PC-9 (cell line): ENCODE data around the gene LCE6A. TPM values are rescaled to one million over a fixed set of nuclear protein-coding genes. Genes with fewer than 3 reads are reported as not detected.

Experiments used
- BruUV-seq: library from RNA; stranded (reverse); fragments of 400-500 nt; replicated peaks from 2 replicates; lab custom pipeline; 2021; lab: Mats Ljungman, UMichigan
- CTCF ChIA-PET: fragments of 300-600 bp; sonication (Branson Sonifier 250); formaldehyde crosslinking; loops from one replicate; lab custom pipeline; 2022; ENCODE audit warnings: antibody characterized with exemption; lab: Charles Lee
- POLR2A ChIA-PET: fragments of 300-600 bp; sonication (Branson Sonifier 250); formaldehyde crosslinking; loops from one replicate; lab custom pipeline; 2022; ENCODE audit warnings: antibody characterized with exemption; ENCODE audit not compliant: unreplicated experiment; lab: Charles Lee
- DNase-seq, 2 experiments: peaks; one replicate each; pipeline versions ENCODE4 v3.0.0 to v3.0.0-alpha.2; 2015 to 2022; ENCODE audit warnings: mixed read lengths in 1 of 2
- H2AFZ ChIP-seq: fragments of 200-600 bp; sonication (generic); 2 replicates; pipeline ENCODE4 v1.8.1; 2017; ENCODE audit warnings: antibody characterized with exemption
- H3F3A ChIP-seq: fragments of 200-600 bp; sonication (generic); 2 replicates; pipeline ENCODE4 v1.8.1; 2017; ENCODE audit warnings: antibody characterized with exemption, mild to moderate bottlenecking, low read depth; ENCODE audit not compliant: insufficient read depth
- H3K27ac ChIP-seq: fragments of 200-600 bp; sonication (generic); 2 replicates; pipeline ENCODE4 v1.6.1; 2016; ENCODE audit warnings: mixed run types
- H3K27me3 ChIP-seq: fragments of 200-600 bp; sonication (generic); 2 replicates; pipeline ENCODE4 v1.6.1; 2016; ENCODE audit warnings: low read depth, mixed run types; ENCODE audit not compliant: insufficient read depth
- H3K36me3 ChIP-seq: fragments of 200-600 bp; sonication (generic); 2 replicates; pipeline ENCODE4 v1.6.1; 2016; ENCODE audit warnings: low read depth, mixed run types
- H3K4me1 ChIP-seq: fragments of 200-600 bp; sonication (generic); replicated peaks from 2 replicates; pipeline ENCODE4 v1.6.1; 2016; ENCODE audit warnings: mixed run types; ENCODE audit not compliant: insufficient read depth
- H3K4me2 ChIP-seq: fragments of 200-600 bp; sonication (generic); 2 replicates; pipeline ENCODE4 v1.6.1; 2017; ENCODE audit warnings: mixed run types
- H3K4me3 ChIP-seq: fragments of 200-600 bp; sonication (generic); 2 replicates; pipeline ENCODE4 v1.6.1; 2016; ENCODE audit warnings: mixed run types
- H3K79me2 ChIP-seq: fragments of 200-600 bp; sonication (generic); 2 replicates; pipeline ENCODE4 v1.6.1; 2017; ENCODE audit warnings: low read depth, mixed run types
- H3K9me2 ChIP-seq: fragments of 200-600 bp; sonication (generic); 2 replicates; pipeline ENCODE4 v1.8.1; 2017; ENCODE audit warnings: mild to moderate bottlenecking; ENCODE audit not compliant: insufficient read depth
- H3K9me3 ChIP-seq: fragments of 200-600 bp; sonication (generic); 2 replicates; pipeline ENCODE4 v1.8.1; 2016; ENCODE audit warnings: low read depth; ENCODE audit not compliant: insufficient read depth
- H4K20me1 ChIP-seq: fragments of 200-600 bp; sonication (generic); 2 replicates; pipeline ENCODE4 v1.8.1; 2017; ENCODE audit not compliant: insufficient read depth
- CTCF ChIP-seq: fragments of 200-600 bp; sonication (generic); conservative IDR thresholded peaks from 2 replicates; pipeline ENCODE4 v1.6.1; 2017; ENCODE audit warnings: mixed run types, antibody characterized with exemption, mild to moderate bottlenecking, moderate library complexity
- EZH2 ChIP-seq: fragments of 200-600 bp; sonication (generic); IDR thresholded peaks from 2 replicates; pipeline ENCODE4 v1.8.0; 2017; ENCODE audit warnings: antibody characterized with exemption, low read depth
- intact Hi-C: fragments of 100-400 bp; cut with micrococcal nuclease; formaldehyde crosslinking; loops from one replicate; pipeline ENCODE4 v1.10.0; 2022; ENCODE audit not compliant: unreplicated experiment
- total RNA-seq: library from RNA; stranded (reverse); gene quantifications from 2 replicates; pipeline ENCODE4 v1.2.3, GENCODE V29; 2021

The LCE6A gene
- total RNA-seq, 1 experiment from 2014 or later = not detected

GRCh38 chr1:152878042-152878441, 35.4 kb downstream of the LCE6A start, which contains the start of gene SMCP:
Gene SMCP, plus strand, starts transcription at chr1:152878322. Its CDS starts 6,101 bp downstream, at chr1:152884423.
- no peak for DNase-seq
- Histone ChIP-seq H3K27me3 (no peaks in the 10 kb centered on the region), H4K20me1 (no peaks in the 10 kb centered on the region), H3K4me3 (no peak within 1 kb of the TSS), H3K79me2 (no peaks in the 10 kb centered on the region), H3K36me3 (no peaks in the 10 kb centered on the region), H3K27ac (no peak within 1 kb of the TSS), H3F3A (no peaks in the 10 kb centered on the region), H3K9me3 (no peaks in the 10 kb centered on the region), H2AFZ (no peak within 1 kb of the TSS), H3K9me2 (no peaks in the 10 kb centered on the region), H3K4me1 (peaks cover 8% of the 10 kb centered on the region; the same call in 1 of the 2 replicates), H3K4me2 (no peak within 1 kb of the TSS)
- TF ChIP-seq CTCF (peak; percentile 52), EZH2 (no peak)
- ChIA-PET POLR2A (no interaction called here), CTCF (interaction anchor here (0.6 to 1.0 kb wide), 2 partner anchors 10 to 48 kb away, joined by 4 read pairs; no protein-coding TSS in a partner anchor)
- no TSS peak for BruUV-seq
- intact Hi-C loops = no loop called here

GRCh38 chr1:152879559-152880198, 37.0 kb downstream of the LCE6A start:
- Histone ChIP-seq H3K9me2 (no peaks in the 10 kb centered on the region), H3K36me3 (no peaks in the 10 kb centered on the region), H3K79me2 (no peaks in the 10 kb centered on the region), H3K27ac (no peak overlapping the region), H3K27me3 (no peaks in the 10 kb centered on the region), H4K20me1 (no peaks in the 10 kb centered on the region), H3K4me3 (no peak overlapping the region), H3K4me2 (no peak overlapping the region), H3F3A (no peaks in the 10 kb centered on the region), H3K4me1 (0 out of 2 replicates have a peak, but pooled peaks cover 8% of the 10 kb centered on the region), H2AFZ (no peak overlapping the region), H3K9me3 (no peaks in the 10 kb centered on the region)
- no peak for DNase-seq
- BruUV-seq = no TSS peak
- CTCF ChIA-PET = no interaction called here
- POLR2A ChIA-PET = no interaction called here
- intact Hi-C loops = no loop called here
- no peak for TF ChIP-seq EZH2
- TF ChIP-seq CTCF = no peak

- Histone ChIP-seq H3K27me3 (no peaks in the 10 kb centered on the region), H3K4me3 (no peak overlapping the region), H3K4me2 (no peak overlapping the region), H3F3A (no peaks in the 10 kb centered on the region), H3K27ac (no peak overlapping the region), H3K36me3 (no peaks in the 10 kb centered on the region), H2AFZ (no peak overlapping the region), H4K20me1 (no peaks in the 10 kb centered on the region), H3K9me2 (no peaks in the 10 kb centered on the region), H3K79me2 (no peaks in the 10 kb centered on the region), H3K4me1 (0 out of 2 replicates have a peak, but pooled peaks cover 9% of the 10 kb centered on the region), H3K9me3 (no peaks in the 10 kb centered on the region)
- POLR2A ChIA-PET = no interaction called here
- CTCF ChIA-PET = no interaction called here
- DNase-seq = no peak
- TF ChIP-seq EZH2 (no peak), CTCF (no peak)
- intact Hi-C loops = no loop called here
- BruUV-seq = no TSS peak
These were observed 37.7 kb downstream of the LCE6A start for GRCh38 chr1:152880316-152880715.
